GM21390 (cell line): ENCODE results near the gene GPRC5B.

Source experiments
- ATAC-seq: cut with Tn5 transposase; IDR thresholded peaks from one replicate; pipeline ENCODE4 v1.9.1; 2021; ENCODE audit not compliant: unreplicated experiment

The GPRC5B gene, protein sequence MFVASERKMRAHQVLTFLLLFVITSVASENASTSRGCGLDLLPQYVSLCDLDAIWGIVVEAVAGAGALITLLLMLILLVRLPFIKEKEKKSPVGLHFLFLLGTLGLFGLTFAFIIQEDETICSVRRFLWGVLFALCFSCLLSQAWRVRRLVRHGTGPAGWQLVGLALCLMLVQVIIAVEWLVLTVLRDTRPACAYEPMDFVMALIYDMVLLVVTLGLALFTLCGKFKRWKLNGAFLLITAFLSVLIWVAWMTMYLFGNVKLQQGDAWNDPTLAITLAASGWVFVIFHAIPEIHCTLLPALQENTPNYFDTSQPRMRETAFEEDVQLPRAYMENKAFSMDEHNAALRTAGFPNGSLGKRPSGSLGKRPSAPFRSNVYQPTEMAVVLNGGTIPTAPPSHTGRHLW

GRCh38 chr16:19884611-19885450, at the start of gene GPRC5B:
Gene GPRC5B, minus strand, starts transcription at chr16:19884848. Its CDS starts 12,003 bp downstream, at chr16:19872845.
- ATAC-seq, result no peak

DNA sequence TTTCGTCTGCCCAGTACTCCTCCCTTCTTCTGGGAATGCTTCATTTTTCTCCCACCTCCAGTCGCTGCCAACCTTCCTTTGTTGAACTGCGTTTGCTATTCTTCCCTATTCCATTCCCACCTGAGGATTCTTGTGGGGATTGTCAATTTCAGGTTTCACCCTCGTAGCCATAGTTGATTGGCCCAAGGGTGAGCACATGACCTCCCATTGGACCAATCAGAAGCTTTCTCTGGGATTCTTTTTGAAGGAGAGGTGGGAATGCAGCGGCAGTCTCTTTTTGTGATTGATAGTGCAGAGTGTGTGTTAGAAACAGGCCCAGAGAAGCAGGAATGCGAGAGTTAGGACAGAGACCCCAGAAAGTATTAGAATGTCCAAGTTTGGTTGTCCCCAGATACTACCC, 49.1 kb upstream of the GPRC5B start:
- ATAC-seq, result no peak

DNA sequence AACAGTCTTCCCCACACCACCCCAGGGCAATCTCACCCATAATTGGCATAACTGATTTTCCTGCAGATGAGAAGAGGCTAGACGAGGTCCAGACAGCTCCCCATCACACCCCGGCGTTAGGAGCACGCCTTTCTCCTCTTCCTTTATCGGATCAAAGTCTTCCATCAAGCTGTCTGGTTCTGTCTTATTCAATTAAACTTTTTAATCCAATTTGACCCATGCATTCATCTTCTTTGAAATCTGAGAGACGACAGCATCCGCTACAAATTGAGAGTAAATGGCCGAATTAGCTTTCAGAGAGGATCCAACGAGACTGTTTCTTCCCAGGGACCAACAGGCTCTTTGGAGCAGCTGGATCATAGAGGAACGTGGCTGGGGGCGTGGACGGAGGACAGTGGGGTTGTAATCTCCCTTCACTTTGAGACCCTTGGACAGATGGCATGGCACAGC, 44.4 kb upstream of the GPRC5B start:
- no peak for ATAC-seq

DNA sequence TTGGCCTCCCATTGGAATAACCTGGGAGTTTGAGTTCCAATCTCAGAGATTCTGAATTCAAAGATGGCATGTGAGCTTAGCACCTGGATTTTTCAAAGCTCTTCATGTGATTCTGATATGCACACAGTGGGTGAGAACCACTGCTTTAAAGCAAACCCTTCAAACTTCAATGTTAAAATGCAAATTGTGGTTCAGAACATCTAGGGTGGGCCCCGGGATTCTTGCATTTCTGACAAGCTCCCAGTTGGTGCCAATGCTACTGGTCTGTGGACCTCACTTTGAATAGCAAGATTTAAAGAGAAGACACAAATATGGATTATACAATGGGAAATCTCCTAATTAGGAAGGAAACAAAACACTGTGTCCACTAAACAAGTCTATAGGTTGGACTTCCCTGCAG, 43.8 kb upstream of the GPRC5B start:
- no peak for ATAC-seq

GRCh38 chr16:19926449-19927390, 42.1 kb upstream of the GPRC5B start:
- ATAC-seq, result no peak

- ATAC-seq, result no peak
These were observed 38.7 kb upstream of the GPRC5B start for GRCh38 chr16:19923396-19923795.

- no peak for ATAC-seq
These were observed 34.5 kb upstream of the GPRC5B start for GRCh38 chr16:19919142-19919541.

- ATAC-seq, result no peak
These were observed 31.4 kb upstream of the GPRC5B start for GRCh38 chr16:19916064-19916463.

GRCh38 chr16:19914877-19915276, 30.2 kb upstream of the GPRC5B start:
- no peak for ATAC-seq

DNA sequence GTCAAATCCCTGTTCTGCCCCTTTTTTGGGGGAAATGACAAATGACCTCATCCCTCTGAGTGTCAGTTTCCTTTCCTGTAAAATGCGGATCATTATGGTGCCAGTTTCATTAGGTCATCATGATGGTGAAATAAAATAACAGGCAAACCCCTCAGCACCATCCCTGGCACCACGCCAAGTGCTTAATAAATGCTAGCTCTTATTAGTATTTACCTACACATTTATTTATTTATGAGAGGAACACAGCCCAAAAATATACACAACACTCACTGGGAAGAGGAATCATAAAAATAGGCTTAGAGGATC, 28.6 kb upstream of the GPRC5B start:
- no peak for ATAC-seq

- no peak for ATAC-seq
These were observed 28.0 kb upstream of the GPRC5B start for GRCh38 chr16:19912455-19913339.

DNA sequence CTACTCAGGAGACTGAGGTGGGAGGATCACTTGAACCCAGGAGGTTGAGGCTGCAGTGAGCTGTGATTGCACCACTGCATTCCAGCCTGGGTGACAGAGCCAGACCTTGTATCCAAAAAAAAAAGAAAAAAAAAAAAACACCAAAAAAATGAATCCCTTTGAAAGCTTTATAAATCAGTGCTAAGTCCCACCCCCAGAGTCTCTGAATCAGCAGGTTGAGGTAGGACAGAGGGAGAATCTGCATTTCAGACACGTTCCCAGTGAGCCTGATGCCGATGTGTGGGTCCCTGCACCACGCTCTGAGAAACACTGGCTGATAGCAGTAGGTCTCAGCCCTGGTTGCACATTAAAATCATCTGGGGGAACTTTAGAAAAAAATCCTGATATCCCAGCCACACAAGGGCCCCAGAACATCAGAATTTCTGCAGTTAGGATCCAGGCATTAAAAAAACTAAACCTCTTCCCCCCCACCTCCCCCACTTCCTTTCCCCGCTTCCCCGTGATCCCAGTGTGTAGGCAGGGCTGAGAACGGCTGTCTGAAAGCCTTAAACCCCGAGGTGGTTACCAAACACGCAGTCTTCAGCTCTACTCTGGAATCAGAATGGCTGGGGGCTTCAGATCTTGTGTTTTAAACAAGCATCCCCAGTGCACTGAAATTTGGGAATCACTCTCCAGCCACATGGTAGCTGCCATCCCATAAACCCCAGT, 27.3 kb upstream of the GPRC5B start:
- no peak for ATAC-seq

DNA sequence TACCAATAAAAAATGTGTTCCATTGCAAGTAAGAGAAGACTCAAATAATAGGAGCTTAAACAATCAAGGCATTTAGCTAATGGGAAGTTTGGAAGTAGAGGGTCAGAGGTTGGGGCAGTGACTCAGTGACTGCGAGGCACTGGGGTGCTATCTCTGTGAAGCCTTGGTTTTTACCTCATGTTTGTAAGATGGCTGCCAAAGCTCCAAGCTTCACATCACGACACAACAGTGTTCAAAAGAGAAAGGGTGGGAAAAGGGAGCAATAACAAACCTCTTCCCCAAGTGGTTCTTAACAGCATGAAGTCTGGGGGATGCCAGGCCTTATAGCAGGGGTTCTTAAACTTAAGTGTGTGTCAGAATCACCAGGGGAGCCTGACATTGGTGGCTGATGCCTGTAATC, 26.6 kb upstream of the GPRC5B start:
- no peak for ATAC-seq

DNA sequence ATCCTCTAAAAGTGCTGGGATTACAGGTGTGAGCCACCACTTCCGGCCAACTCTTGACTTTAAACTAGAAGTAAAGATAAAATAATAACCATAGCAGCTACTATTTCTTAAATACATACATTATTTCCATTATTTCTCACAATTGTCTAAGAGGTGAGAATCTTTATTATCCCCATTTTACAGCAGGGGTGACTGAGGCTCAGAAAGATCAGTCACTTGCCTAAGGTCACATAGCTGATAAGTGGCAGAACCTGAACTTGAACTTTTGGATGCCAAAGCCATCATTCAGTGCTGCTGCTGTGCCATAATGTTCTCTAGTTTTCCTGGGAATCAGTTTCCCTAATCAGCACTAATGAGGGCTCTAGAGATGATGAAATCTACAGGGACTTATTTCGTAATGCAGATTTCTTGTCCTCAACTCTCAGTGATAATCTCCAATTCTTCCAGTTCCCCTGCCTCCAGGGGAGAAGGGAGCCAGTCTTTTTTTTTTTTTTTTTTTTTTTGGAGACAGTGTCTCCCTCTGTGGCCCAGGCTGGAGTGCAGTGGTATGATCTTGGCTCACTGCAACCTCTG, 25.2 kb upstream of the GPRC5B start:
- ATAC-seq, result no peak

- ATAC-seq, result no peak
These were observed 24.3 kb upstream of the GPRC5B start for GRCh38 chr16:19908921-19909320.

- ATAC-seq, result peak; percentile 63
These were observed 22.7 kb upstream of the GPRC5B start for GRCh38 chr16:19907161-19907992.

- ATAC-seq, result no peak
These were observed 16.5 kb upstream of the GPRC5B start for GRCh38 chr16:19901164-19901563.

GRCh38 chr16:19899605-19899955, 14.9 kb upstream of the GPRC5B start:
- ATAC-seq, result no peak
